ENCODE measurements around the gene LTB4R2. TPM values are rescaled to one million over a fixed set of nuclear protein-coding genes. Genes with fewer than 3 reads are reported as not detected.

Gene LTB4R2
- total RNA-seq, 1 donor from 2014 or later = 7.9 TPM

DNA sequence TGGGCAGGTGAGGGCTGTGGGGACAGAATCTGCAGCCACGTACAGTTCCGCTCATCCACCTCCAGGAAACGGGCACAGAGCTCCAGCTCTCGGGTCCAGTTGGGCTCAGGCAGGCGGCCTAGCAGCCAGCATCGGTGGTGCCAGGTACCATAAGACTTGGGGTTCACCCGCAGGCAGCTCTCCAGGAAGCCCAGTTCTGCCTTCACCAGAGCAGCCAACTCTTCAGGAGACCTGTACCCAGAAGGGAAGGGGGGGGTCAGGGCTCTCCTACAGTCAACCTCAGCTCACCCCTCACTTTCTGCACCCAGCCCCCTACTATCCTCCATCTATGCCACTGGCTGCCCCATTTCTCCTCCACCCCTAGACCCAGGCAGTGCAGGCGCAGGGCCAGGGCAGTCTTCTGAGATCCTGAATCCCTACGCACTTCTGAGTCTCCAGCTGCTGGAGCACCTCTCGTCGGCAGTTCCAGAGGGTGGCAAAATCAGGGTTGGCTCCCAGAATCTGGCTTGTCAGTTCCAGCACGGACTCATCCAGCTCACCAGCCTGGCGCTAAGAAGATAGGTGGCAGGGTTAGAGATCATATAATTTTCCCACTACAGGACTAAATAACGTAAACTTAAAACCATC is 39.9 kb upstream of the LTB4R2 start:
- Mint-ChIP-seq H3K27me3 (ENCODE audit: low read depth) (no peaks in the 10 kb centered on the region), H3K36me3 (ENCODE audit: low read depth) (peaks cover 24% of the 10 kb centered on the region), H3K4me3 (ENCODE audit: low read depth) (peak overlapping the region; percentile 43), H3K27ac (no peak overlapping the region), H3K4me1 (ENCODE audit: low read depth) (peaks cover 30% of the 10 kb centered on the region), H3K9me3 (no peaks in the 10 kb centered on the region)
- intact Hi-C loops (cut with micrococcal nuclease) = no loop called here
- DNase-seq (ENCODE audit: low spot score) = no peak

DNA sequence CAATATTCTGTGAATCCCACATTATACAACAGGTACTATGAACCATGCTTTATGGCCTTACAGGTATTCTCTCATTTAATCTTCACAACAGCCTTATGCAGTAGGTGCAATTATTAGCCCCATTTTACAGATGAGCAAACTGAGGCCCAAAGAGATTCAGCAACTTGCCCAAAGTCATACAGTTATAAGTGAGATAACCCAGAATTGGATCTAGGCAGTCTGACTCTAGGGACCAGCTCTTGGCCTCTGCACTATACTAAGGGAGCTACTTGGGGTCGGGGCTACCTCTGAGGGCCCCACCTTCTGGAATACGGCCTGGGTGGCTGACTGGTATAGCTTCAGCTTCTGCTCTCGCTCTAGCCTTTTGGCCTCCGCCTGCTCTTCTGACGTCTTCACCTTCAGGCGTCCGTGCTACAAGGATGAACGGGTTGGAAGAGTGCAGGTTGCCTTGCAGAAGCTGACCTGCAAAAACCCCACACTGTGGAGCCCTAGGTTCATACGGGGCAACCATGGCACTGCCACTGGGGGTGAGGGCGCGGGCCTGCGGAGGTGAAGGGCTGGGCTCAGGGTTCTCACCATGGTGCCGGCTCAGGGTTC is 39.3 kb upstream of the LTB4R2 start:
- Mint-ChIP-seq H3K27me3 (ENCODE audit: low read depth) (no peaks in the 10 kb centered on the region), H3K4me3 (ENCODE audit: low read depth) (peak overlapping the region; percentile 86), H3K36me3 (ENCODE audit: low read depth) (peaks cover 24% of the 10 kb centered on the region), H3K9me3 (no peaks in the 10 kb centered on the region), H3K4me1 (ENCODE audit: low read depth) (peaks cover 30% of the 10 kb centered on the region), H3K27ac (peak overlapping the region; percentile 89)
- intact Hi-C loops (cut with micrococcal nuclease) = loop anchor here (1.0 kb wide), 4 partner anchors 28 to 57 kb away; partner anchors contain the start of genes CHMP4A, DHRS1, GMPR2 and NEDD8
- DNase-seq (ENCODE audit: low spot score) = no peak

DNA sequence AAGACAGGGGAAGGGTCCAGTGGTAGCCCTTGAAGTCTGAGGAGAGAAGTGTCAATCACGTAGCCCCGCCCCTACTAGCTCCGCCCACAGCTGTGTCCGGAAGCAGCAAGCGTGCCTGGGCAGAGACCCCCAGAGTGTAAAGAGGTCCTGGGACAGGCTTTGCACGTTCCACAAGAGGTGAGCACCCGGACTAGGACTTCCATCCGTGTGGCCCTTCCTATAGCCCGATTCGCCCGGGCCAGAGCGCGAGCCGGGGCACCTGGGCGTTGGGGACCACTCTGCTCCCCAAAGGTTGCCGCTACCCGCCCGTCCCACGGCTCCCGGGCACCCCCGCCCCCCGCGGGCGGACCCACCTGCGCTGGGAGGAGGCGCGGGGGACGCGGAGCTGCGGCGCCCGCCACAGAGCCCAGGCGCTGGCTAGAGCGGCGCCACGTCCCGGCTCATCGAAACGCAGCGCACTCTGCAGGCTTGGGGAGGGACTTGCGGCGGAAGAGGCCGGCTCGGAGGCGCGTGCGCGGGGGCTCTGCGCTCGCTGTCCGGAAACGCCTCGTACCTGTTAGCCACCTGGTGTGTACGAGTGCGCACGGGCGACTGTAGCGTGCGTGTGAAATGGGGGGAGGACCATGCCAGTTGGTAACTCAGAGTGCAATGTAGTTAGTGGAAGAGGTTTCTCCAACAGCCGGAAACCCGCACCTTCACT is 38.7 kb upstream of the LTB4R2 start, which contains the start of gene RABGGTA:
Gene RABGGTA, minus strand, starts transcription at position 464 of the 700 bp plus-strand sequence. CDS start 482 bp downstream, outside the sequence.
- H3K4me1 Mint-ChIP-seq (ENCODE audit: low read depth) = peaks cover 30% of the 10 kb centered on the region
- H3K36me3 Mint-ChIP-seq (ENCODE audit: low read depth) = peaks cover 22% of the 10 kb centered on the region
- no peaks in the 10 kb centered on the region for H3K27me3 Mint-ChIP-seq (ENCODE audit: low read depth)
- H3K27ac Mint-ChIP-seq = peak within 1 kb of the TSS; percentile 89
- intact Hi-C loops (cut with micrococcal nuclease) = loop anchor here (1.0 kb wide), 4 partner anchors 28 to 58 kb away; partner anchors contain the start of genes CHMP4A, DHRS1, GMPR2 and NEDD8
- peak; percentile 87 for DNase-seq (ENCODE audit: low spot score)
- H3K9me3 Mint-ChIP-seq = no peaks in the 10 kb centered on the region
- H3K4me3 Mint-ChIP-seq (ENCODE audit: low read depth) = peak within 1 kb of the TSS; percentile 86

DNA sequence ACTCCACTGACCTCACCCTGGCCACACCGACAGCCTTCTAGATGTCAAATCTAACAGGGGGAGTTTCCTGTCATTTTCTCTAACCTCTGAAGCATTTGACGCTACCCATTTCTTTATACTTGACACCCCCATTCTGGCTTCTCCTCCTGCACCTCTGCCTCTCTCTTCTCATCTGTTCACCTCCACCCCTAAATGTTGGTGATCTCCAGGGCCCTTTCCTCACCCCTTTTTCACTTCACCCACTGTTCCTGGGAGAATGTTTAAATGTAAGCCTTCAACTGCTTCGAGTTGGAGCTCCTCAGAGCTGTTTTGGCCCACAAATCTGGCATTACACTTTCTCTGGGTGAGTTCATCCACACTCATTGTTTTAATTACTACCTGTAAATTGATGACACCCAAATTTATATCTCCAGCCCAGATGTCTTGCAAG is 38.1 kb upstream of the LTB4R2 start:
- no peaks in the 10 kb centered on the region for H3K27me3 Mint-ChIP-seq (ENCODE audit: low read depth)
- H3K4me3 Mint-ChIP-seq (ENCODE audit: low read depth) = peak overlapping the region; percentile 72
- H3K27ac Mint-ChIP-seq = peak overlapping the region; percentile 74
- peaks cover 30% of the 10 kb centered on the region for H3K4me1 Mint-ChIP-seq (ENCODE audit: low read depth)
- H3K9me3 Mint-ChIP-seq = no peaks in the 10 kb centered on the region
- no peak for DNase-seq (ENCODE audit: low spot score)
- intact Hi-C loops (cut with micrococcal nuclease) = loop anchor here (1.0 kb wide), 4 partner anchors 27 to 59 kb away; partner anchors contain the start of genes CHMP4A, DHRS1, GMPR2 and NEDD8
- H3K36me3 Mint-ChIP-seq (ENCODE audit: low read depth) = peaks cover 16% of the 10 kb centered on the region

DNA sequence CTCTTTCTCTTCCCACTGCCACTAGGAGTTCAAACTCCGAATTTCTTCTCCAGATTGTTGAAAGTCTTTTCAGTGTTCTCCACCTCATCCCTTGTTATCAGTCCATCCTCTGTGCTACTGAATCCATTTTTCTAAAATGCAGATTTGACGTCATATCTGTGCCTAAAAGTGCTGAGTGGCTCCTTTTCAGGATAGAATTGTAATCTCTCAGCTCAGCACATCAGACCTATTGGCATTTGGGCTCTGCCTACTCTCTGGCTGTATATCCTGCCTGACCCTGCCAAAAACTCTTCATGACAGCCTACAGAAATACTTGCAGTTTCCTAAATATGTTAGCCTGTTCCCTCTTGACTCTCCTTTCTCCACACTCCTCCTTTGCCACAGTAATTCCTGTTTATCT is 37.5 kb upstream of the LTB4R2 start:
- intact Hi-C loops (cut with micrococcal nuclease) = no loop called here

DNA sequence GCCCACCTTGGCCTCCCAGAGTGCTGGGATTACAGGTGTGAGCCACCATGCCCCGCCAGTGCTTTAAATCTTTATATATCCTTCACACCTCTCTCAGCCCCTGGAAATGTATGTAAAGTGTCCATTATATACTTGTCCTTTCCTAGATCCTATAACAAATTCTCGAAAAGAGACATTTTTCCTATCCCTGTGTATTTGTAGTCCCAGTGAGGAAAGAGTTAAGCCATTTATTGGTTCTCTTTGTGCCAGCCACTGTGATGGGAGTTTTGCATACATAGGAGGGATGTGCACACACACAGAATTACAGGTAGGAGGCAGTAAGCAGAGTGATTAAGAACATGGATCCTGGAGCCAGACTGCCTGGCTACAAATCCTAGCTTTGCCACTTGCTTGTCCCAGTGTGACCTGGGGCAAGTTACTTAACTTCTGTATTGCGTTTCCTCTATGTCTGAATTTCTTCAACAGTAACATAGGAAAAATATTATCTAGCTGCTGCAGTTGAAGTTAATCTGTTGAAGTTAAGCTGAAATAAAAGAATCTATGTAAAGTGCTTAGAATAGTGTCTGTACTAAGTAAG is 36.4 kb upstream of the LTB4R2 start:
- H3K27ac Mint-ChIP-seq = peak overlapping the region; percentile 74
- no peaks in the 10 kb centered on the region for H3K9me3 Mint-ChIP-seq
- peak overlapping the region; percentile 13 for H3K4me3 Mint-ChIP-seq (ENCODE audit: low read depth)
- intact Hi-C loops (cut with micrococcal nuclease) = no loop called here
- H3K36me3 Mint-ChIP-seq (ENCODE audit: low read depth) = peaks cover 7% of the 10 kb centered on the region
- peaks cover 37% of the 10 kb centered on the region for H3K4me1 Mint-ChIP-seq (ENCODE audit: low read depth)
- H3K27me3 Mint-ChIP-seq (ENCODE audit: low read depth) = no peaks in the 10 kb centered on the region
- DNase-seq (ENCODE audit: low spot score) = no peak

More for the DNA sequence above, 37.5 kb upstream of the LTB4R2 start:
- Mint-ChIP-seq H3K27ac (peak overlapping the region; percentile 74), H3K9me3 (no peaks in the 10 kb centered on the region), H3K4me3 (ENCODE audit: low read depth) (peak overlapping the region; percentile 72), H3K27me3 (ENCODE audit: low read depth) (no peaks in the 10 kb centered on the region), H3K4me1 (ENCODE audit: low read depth) (peaks cover 30% of the 10 kb centered on the region), H3K36me3 (ENCODE audit: low read depth) (peaks cover 11% of the 10 kb centered on the region)
- no peak for DNase-seq (ENCODE audit: low spot score)

DNA sequence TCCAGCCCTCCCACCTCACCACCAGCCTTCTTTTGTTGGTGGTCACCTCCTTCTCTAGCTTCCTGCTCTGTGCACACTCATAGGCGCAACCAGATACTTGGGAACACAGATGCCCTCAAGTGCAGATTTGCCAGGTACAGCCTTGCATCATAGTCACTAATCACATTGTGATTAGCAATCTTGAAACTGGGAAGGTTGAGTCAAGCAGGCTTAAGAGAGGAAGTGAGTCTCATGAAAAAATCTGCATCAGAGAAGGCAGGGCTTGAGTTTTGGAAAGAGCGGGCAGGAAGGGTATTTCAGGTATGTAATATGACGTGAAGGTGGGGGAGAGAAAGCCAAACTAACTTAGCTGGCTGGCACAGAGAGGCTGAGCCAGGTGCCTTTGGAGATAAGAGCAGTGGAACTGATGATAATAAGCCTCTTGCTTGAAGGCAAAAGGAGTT is 35.8 kb upstream of the LTB4R2 start:
- H3K4me3 Mint-ChIP-seq (ENCODE audit: low read depth) = peak overlapping the region; percentile 0
- H3K27ac Mint-ChIP-seq = peak overlapping the region; percentile 74
- peak; percentile 31 for DNase-seq (ENCODE audit: low spot score)
- H3K36me3 Mint-ChIP-seq (ENCODE audit: low read depth) = peaks cover 3% of the 10 kb centered on the region
- H3K9me3 Mint-ChIP-seq = no peaks in the 10 kb centered on the region
- intact Hi-C loops (cut with micrococcal nuclease) = loop anchor here (1.0 kb wide), 3 partner anchors 15 to 27 kb away; no protein-coding TSS in a partner anchor
- peaks cover 2% of the 10 kb centered on the region for H3K27me3 Mint-ChIP-seq (ENCODE audit: low read depth)
- H3K4me1 Mint-ChIP-seq (ENCODE audit: low read depth) = peaks cover 43% of the 10 kb centered on the region

DNA sequence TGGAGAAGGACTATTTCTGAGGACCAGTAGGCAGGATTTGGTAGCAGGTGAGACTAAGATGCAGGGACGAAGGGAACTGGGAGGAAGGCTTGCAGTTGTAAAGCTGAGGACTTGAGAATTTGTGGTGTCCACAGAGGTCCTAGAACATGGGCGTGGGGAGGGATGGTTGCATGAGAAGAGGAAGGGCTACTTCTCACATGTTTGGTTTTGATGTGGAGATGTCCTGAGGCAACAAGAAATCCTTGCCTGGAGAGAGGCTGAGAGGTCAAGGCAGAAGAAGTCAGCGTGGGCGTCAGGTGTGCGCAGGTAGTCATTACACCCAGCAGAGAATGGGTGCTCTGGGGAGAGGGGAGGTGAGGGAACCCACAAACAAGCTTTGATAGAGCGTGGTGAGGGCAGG is 32.9 kb upstream of the LTB4R2 start:
- intact Hi-C loops (cut with micrococcal nuclease) = no loop called here
- Mint-ChIP-seq H3K27me3 (ENCODE audit: low read depth) (peaks cover 9% of the 10 kb centered on the region), H3K27ac (no peak overlapping the region), H3K9me3 (no peaks in the 10 kb centered on the region), H3K36me3 (ENCODE audit: low read depth) (no peaks in the 10 kb centered on the region), H3K4me1 (ENCODE audit: low read depth) (peaks cover 39% of the 10 kb centered on the region), H3K4me3 (ENCODE audit: low read depth) (no peak overlapping the region)
- DNase-seq (ENCODE audit: low spot score) = no peak

DNA sequence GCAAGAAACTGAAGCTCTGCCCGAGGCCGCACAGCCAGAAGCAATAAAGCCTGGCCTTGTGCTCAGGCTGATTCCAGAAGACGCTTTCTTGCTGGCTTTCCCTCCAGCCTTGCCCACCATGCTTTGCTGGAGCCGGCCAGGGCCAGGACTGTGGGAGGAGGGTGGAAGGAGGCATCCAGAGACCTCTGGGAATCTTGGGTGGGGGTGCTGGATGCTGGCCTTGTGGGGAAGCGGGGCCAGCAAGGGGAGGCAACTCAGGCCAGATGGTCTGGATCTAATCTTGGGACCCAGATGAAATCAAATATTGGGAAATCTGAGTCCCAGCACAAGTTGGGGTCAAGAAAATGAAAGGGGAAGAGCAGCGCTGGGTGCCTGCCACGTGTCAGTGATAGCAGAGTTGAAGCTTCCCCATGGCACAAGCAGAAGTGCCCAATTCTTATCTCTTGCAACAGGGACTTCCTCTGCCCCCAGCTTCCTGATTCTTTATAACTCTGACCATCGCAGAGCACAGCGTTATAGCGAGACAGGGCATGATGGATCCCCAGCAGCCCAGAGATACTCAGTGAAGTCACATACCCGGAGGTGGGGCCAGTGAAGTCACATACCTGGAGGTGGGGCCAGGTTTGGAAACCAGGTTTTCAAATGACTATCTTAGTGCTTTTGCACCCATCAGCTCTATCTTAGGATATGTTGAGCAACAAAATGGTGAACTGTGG is 32.2 kb upstream of the LTB4R2 start:
- Mint-ChIP-seq H3K4me1 (ENCODE audit: low read depth) (peaks cover 32% of the 10 kb centered on the region), H3K4me3 (ENCODE audit: low read depth) (no peak overlapping the region), H3K27ac (no peak overlapping the region), H3K36me3 (ENCODE audit: low read depth) (no peaks in the 10 kb centered on the region), H3K9me3 (no peaks in the 10 kb centered on the region), H3K27me3 (ENCODE audit: low read depth) (peaks cover 9% of the 10 kb centered on the region)
- no peak for DNase-seq (ENCODE audit: low spot score)
- intact Hi-C loops (cut with micrococcal nuclease) = no loop called here

DNA sequence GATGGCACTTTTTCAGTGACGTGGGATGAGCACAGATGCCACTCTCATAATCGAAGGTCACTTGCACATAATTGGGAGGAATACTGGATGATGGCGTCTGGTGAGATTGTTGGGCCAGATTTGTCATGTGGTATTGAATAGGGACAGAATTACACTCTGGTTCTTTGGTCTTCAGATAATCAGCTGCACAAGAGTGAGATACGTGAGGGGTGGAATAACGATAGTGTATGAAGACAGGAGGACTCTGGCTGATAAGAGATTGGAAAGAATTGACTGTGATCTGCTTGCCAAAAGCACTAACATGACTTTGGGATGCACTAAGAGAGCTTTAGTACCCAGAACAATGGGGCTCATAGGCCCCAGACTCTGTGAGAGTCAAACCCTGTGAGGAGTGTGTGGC is 31.5 kb upstream of the LTB4R2 start:
- peak overlapping the region; percentile 36 for H3K27ac Mint-ChIP-seq
- H3K9me3 Mint-ChIP-seq = no peaks in the 10 kb centered on the region
- H3K36me3 Mint-ChIP-seq (ENCODE audit: low read depth) = no peaks in the 10 kb centered on the region
- peaks cover 9% of the 10 kb centered on the region for H3K27me3 Mint-ChIP-seq (ENCODE audit: low read depth)
- intact Hi-C loops (cut with micrococcal nuclease) = no loop called here
- no peak overlapping the region for H3K4me3 Mint-ChIP-seq (ENCODE audit: low read depth)
- no peak for DNase-seq (ENCODE audit: low spot score)
- H3K4me1 Mint-ChIP-seq (ENCODE audit: low read depth) = peaks cover 29% of the 10 kb centered on the region

DNA sequence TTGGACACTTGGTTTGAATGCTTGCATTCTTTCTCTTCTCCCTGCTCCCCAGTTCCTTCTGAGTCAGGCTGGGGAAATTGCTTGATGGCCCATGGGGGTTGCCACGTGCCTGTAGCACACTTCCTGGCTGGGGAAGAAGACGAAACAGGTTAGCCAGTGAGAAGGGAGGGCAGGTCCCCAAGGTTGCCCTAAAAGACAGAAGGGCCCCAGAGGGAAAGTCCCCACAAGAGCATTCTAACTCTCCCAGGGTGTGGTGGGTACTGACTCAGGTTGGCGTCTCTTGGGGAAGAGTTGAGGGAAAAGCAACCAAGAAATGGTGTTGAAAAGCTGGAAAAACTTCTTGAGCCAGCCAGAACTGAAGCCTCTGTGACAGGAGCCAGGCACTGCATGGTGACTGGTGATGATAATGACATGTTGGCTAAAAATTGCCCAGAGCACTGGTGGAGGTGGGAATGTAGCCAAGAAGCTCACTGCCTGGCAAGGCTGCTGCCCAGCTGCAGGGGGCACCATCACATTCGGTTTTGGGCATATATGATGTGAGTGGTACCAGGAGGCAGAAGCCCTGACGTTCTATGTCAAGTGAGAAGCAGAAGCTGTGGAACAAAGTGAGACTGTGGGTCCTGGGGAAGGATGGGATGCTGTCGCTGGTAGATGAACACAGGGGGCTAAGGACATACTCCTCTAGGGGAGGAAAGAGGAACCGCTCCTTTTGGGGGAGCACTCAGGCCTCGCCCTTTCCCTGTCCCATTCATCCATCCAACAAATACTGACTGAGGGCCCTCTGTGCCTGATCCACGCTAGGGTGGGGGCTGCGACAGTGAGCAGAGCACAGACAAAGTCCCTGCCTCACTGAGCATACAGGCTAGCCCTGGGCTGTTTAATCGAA is 30.4 kb upstream of the LTB4R2 start:
- Mint-ChIP-seq H3K4me3 (ENCODE audit: low read depth) (no peak overlapping the region), H3K27me3 (ENCODE audit: low read depth) (peaks cover 9% of the 10 kb centered on the region), H3K27ac (peak overlapping the region; percentile 30), H3K36me3 (ENCODE audit: low read depth) (no peaks in the 10 kb centered on the region), H3K9me3 (no peaks in the 10 kb centered on the region), H3K4me1 (ENCODE audit: low read depth) (peaks cover 19% of the 10 kb centered on the region)
- intact Hi-C loops (cut with micrococcal nuclease) = no loop called here
- DNase-seq (ENCODE audit: low spot score) = no peak

Measured in activated T-helper 2 cell treated with anti-CD3 and anti-CD28 coated beads, Interferon-gamma antibody, Interleukin-2, Interleukin-4, amounts not matched to agents 10 μg/mL and 5 μg/mL and 100 μg/mL, durations not matched to agents 14 hours and 24 hours and 36 hours (primary cell).